Stimulated activated CD8-positive, alpha-beta memory T cell treated with anti-CD3 and anti-CD28 coated beads, Interleukin-7, amount 100 ng/mL, for 48 hours (primary cell): ENCODE data around the gene NKAP.
"Not testable (repeated sequence)": the region's sequence is repeated elsewhere in the genome, so short reads cannot be mapped to it uniquely, and the experiment has no call there.

Experiments
- DNase-seq, 2 donors: peaks; one replicate each; pipeline ENCODE4 v3.0.0-alpha.2; 2020; ENCODE audit warnings: low read depth in 1 of 2; ENCODE audit errors: extremely low read depth in 1 of 2

The NKAP gene

GRCh38 chrX:119941336-119941735 lies 2.2 kb downstream of the NKAP start:
- no peak for DNase-seq

- no peak for DNase-seq
These were observed 8.2 kb downstream of the NKAP start for GRCh38 chrX:119935215-119935874.

- DNase-seq: not testable (repeated sequence)
These were observed 21.2 kb downstream of the NKAP start for GRCh38 chrX:119922391-119922790.

GRCh38 chrX:119919835-119920585 lies 23.5 kb downstream of the NKAP start:
- no peak for DNase-seq

GRCh38 chrX:119917877-119918276 lies 25.7 kb downstream of the NKAP start:
- no peak for DNase-seq

- no peak for DNase-seq
These were observed 27.2 kb downstream of the NKAP start for GRCh38 chrX:119916310-119916709.

GRCh38 chrX:119900976-119901375 lies 42.6 kb downstream of the NKAP start:
- no peak for DNase-seq

- no peak for DNase-seq
These were observed 44.4 kb downstream of the NKAP start for GRCh38 chrX:119899125-119899524.

- DNase-seq: no peak
These were observed 47.7 kb downstream of the NKAP start, which contains the start of gene AKAP14 for GRCh38 chrX:119895843-119896326. Gene AKAP14 (plus strand): TSS chrX:119895893. CDS start chrX:119903224, 7,331 bp downstream.

GRCh38 chrX:119891961-119892692 lies 51.4 kb downstream of the NKAP start:
- not testable (repeated sequence) for DNase-seq

- DNase-seq: not testable (repeated sequence)
These were observed 52.9 kb downstream of the NKAP start for GRCh38 chrX:119890626-119891025.

- peak in 1 of 2 donors; percentile 48 for DNase-seq
These were observed 55.7 kb downstream of the NKAP start for GRCh38 chrX:119887721-119888425.

- no peak for DNase-seq
These were observed 57.8 kb downstream of the NKAP start for GRCh38 chrX:119885554-119886428.

- no peak for DNase-seq
These were observed 62.8 kb downstream of the NKAP start for GRCh38 chrX:119880552-119881437.

- DNase-seq: no peak
These were observed 63.5 kb downstream of the NKAP start for GRCh38 chrX:119880076-119880475.

- DNase-seq: no peak
These were observed 64.8 kb downstream of the NKAP start for GRCh38 chrX:119878740-119879139.

- peak; percentile 62 to 68 for DNase-seq
These were observed 71.8 kb downstream of the NKAP start, which contains the start of the genes NDUFA1 and RNF113A for GRCh38 chrX:119871599-119872395. Gene NDUFA1 (plus strand): TSS chrX:119871832. CDS start chrX:119871912, 80 bp downstream. Gene RNF113A (minus strand): TSS chrX:119871733. CDS start chrX:119871613, 120 bp downstream.

GRCh38 chrX:119871245-119871598 lies 72.3 kb downstream of the NKAP start:
- peak in 1 of 2 donors; percentile 7 for DNase-seq
